Endothelial cell of umbilical vein (primary cell): Measurements from ENCODE around the gene IGFL3. TPM values are rescaled to one million over a fixed set of nuclear protein-coding genes. Genes with fewer than 3 reads are reported as not detected.

ENCODE experiments used
- BruUV-seq: library from RNA; stranded (reverse); fragments of 400-500 nt; replicated peaks from 2 replicates; lab custom pipeline; 2021; lab: Mats Ljungman, UMichigan
- CTCF ChIA-PET: fragments of 300-600, 350-600 bp; sonication (Branson Sonifier 250); formaldehyde crosslinking; loops from one replicate; lab custom pipeline; 2021; ENCODE audit warnings: antibody characterized with exemption, inconsistent platforms; lab: Charles Lee
- POLR2A ChIA-PET: fragments of 300-600, 350-600 bp; sonication (Branson Sonifier 250); formaldehyde crosslinking; loops from one replicate; lab custom pipeline; 2021; ENCODE audit warnings: antibody characterized with exemption, inconsistent platforms; lab: Charles Lee
- DNase-seq: peaks from one replicate; pipeline ENCODE4 v3.0.0-alpha.2; 2011; ENCODE audit warnings: low read depth, low spot score
- FAIRE-seq: peaks from 2 replicates; lab custom pipeline; 2011; peaks lifted over from hg19 to GRCh38; lab: Jason Lieb, UNC
- H2AFZ ChIP-seq: 2 replicates; pipeline ENCODE4 v1.6.0; 2012; ENCODE audit warnings: low read depth, low read length, control low read depth, inconsistent platforms
- H3K27ac ChIP-seq: 2 replicates; pipeline ENCODE4 v1.5.1; 2011; ENCODE audit warnings: low read depth, mild to moderate bottlenecking, control low read depth, low read length, moderate library complexity; ENCODE audit not compliant: insufficient read depth
- H3K27me3 ChIP-seq, 2 experiments: 2 replicates each; pipeline versions ENCODE4 v1.6.0 to v1.6.1; 2011; ENCODE audit warnings: low read length in 2 of 2, mixed read lengths in 1 of 2; ENCODE audit not compliant: control insufficient read depth in 2 of 2, insufficient read depth in 2 of 2
- H3K36me3 ChIP-seq, 2 experiments: 2 replicates in 1 of 2; 3 replicates in 1 of 2; pipeline ENCODE4 v1.5.1; 2011; ENCODE audit warnings: low read length in 2 of 2, mild to moderate bottlenecking in 1 of 2, moderate library complexity in 1 of 2; ENCODE audit not compliant: control insufficient read depth in 2 of 2, insufficient read depth in 2 of 2; ENCODE audit errors: extremely low read depth in 1 of 2
- H3K4me1 ChIP-seq: 3 replicates; pipeline ENCODE4 v1.5.1; 2011; ENCODE audit warnings: mild to moderate bottlenecking, low read length; ENCODE audit not compliant: control insufficient read depth, insufficient read depth; ENCODE audit errors: extremely low read depth
- H3K4me2 ChIP-seq: 2 replicates; pipeline ENCODE4 v1.6.1; 2011; ENCODE audit warnings: low read length, control low read depth, mixed read lengths; ENCODE audit not compliant: insufficient read depth
- H3K4me3 ChIP-seq, 3 experiments: fragments of 200-600 bp in 1 of 3; sonication (generic), shearing (Covaris generic) in 1 of 3; replicated peaks in 1 of 3; 2 replicates each; pipeline ENCODE4 v1.5.1; 2011 to 2016; ENCODE audit warnings: control low read depth in 3 of 3, low read length in 3 of 3, mild to moderate bottlenecking in 2 of 3, inconsistent platforms in 1 of 3, low read depth in 1 of 3, moderate library complexity in 1 of 3; ENCODE audit not compliant: insufficient read depth in 1 of 3
- H3K79me2 ChIP-seq: 2 replicates; pipeline ENCODE4 v1.6.0; 2012; ENCODE audit warnings: low read length, inconsistent platforms; ENCODE audit not compliant: control insufficient read depth, insufficient read depth
- H3K9ac ChIP-seq: replicated peaks from 2 replicates; pipeline ENCODE3; 2011; ENCODE audit warnings: low read length, control low read depth; ENCODE audit not compliant: insufficient read depth; ENCODE audit errors: extremely low read depth
- H3K9me1 ChIP-seq: replicated peaks from 3 replicates; pipeline ENCODE4 v1.6.0; 2011; ENCODE audit warnings: mild to moderate bottlenecking, low read length; ENCODE audit not compliant: control insufficient read depth, insufficient read depth; ENCODE audit errors: extremely low read depth
- H3K9me3 ChIP-seq: replicated peaks from 2 replicates; pipeline ENCODE4 v1.5.1; 2012; ENCODE audit warnings: low read length, inconsistent platforms; ENCODE audit not compliant: control insufficient read depth, insufficient read depth
- H4K20me1 ChIP-seq: replicated peaks from 2 replicates; pipeline ENCODE3; 2011; ENCODE audit warnings: mild to moderate bottlenecking, low read length; ENCODE audit not compliant: control insufficient read depth, insufficient read depth; ENCODE audit errors: extremely low read depth
- EZH2 ChIP-seq: IDR thresholded peaks from 2 replicates; pipeline ENCODE4 v1.6.1; 2012; ENCODE audit warnings: borderline replicate concordance, low read depth, mild to moderate bottlenecking, moderate library complexity, low read length, inconsistent platforms; ENCODE audit not compliant: severe bottlenecking
- FOS ChIP-seq: IDR thresholded peaks from 2 replicates; pipeline ENCODE4 v1.6.1; 2011; ENCODE audit warnings: mild to moderate bottlenecking, low read length, moderate library complexity, borderline replicate concordance; ENCODE audit not compliant: insufficient read depth
- GATA2 ChIP-seq: IDR thresholded peaks from 2 replicates; pipeline ENCODE4 v1.7.0; 2011; ENCODE audit warnings: low read depth, mild to moderate bottlenecking, moderate library complexity, mixed read lengths, low read length; ENCODE audit not compliant: insufficient read length, insufficient read depth
- JUN ChIP-seq: IDR thresholded peaks from 2 replicates; pipeline ENCODE4 v1.6.1; 2011; ENCODE audit warnings: borderline replicate concordance, low read depth; ENCODE audit not compliant: insufficient read length, insufficient read depth
- MYC ChIP-seq: IDR thresholded peaks from one replicate; pipeline ENCODE4 v1.6.1; 2011; ENCODE audit warnings: mild to moderate bottlenecking, low read depth, low read length
- POLR2A ChIP-seq: IDR thresholded peaks from 2 replicates; pipeline ENCODE4 v1.6.1; 2012; ENCODE audit warnings: low read depth, mild to moderate bottlenecking, control low read depth, low read length
- POLR2AphosphoS5 ChIP-seq: IDR thresholded peaks from 2 replicates; pipeline ENCODE4 v1.6.1; 2012; ENCODE audit warnings: low read depth, mild to moderate bottlenecking, control low read depth, low read length, moderate library complexity; ENCODE audit not compliant: insufficient read depth
- dilution Hi-C: fragments of 300-500 bp; cut with MboI; formaldehyde crosslinking; loops from one replicate; pipeline ENCODE4 v1.15.0; 2019; ENCODE audit warnings: low sequenced_read_pairs; ENCODE audit not compliant: extremely low pct_ligation_motif_present
- intact Hi-C: fragments of 100-400 bp; cut with micrococcal nuclease; formaldehyde crosslinking; loops from one replicate; pipeline ENCODE4 v1.10.0; 2022
- polyA plus RNA-seq, 4 experiments: library from polyadenylated mRNA; depleted of rRNA in 3 of 4; stranded (reverse) in 3 of 4; unstranded in 1 of 4; fragments of >200 nt; gene quantifications; 2 replicates each; pipeline versions ENCODE4 v1.2.1 to v1.2.3, GENCODE V29; 2011 to 2012; ENCODE audit warnings: missing spikeins in 1 of 4
- total RNA-seq: library from RNA; stranded (reverse); gene quantifications from 2 replicates; pipeline ENCODE4 v1.2.3, GENCODE V29; 2021
- TF ChIP-seq, protein P1 (sequence below), 2 donors: IDR thresholded peaks; 1 replicate in 1 of 2; 2 replicates in 1 of 2; pipeline ENCODE4 v1.5.1; 2011; ENCODE audit warnings: low read length in 2 of 2, mild to moderate bottlenecking in 2 of 2, moderate library complexity in 2 of 2, control low read depth in 1 of 2, inconsistent platforms in 1 of 2, low read depth in 1 of 2; ENCODE audit not compliant: insufficient read depth in 1 of 2; ENCODE audit errors: extremely low read depth in 1 of 2
- TF ChIP-seq, protein P2 (sequence below): IDR thresholded peaks from 2 replicates; pipeline ENCODE4 v1.6.1; 2011; ENCODE audit not compliant: insufficient read depth, insufficient read length

The IGFL3 gene
- total and polyA plus RNA-seq, 2 donors (not counting 3 experiments of a cell fraction or from before 2014, with no cell fraction given), result not detected

DNA sequence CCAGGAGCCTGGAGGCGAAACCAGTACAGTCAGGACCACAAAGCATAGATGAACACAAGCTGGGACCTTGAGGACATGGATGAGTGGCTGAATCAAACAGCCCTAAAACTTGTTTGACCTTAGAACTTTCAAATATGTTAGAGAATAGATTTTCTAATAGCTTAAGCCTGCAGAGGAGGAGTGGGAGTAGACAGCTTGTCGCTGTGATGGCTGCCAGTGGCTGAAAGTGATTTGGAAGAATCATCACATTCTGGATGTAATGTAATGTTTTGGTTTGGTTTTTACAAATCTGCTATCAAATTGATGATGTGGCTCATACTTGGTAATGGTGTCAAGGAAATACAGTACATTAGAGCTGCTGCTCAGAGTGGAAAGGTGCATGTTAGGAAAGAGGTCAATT lies 12.0 kb downstream of the IGFL3 start:
- DNase-seq, result no peak
- intact Hi-C loops, result no loop called here
- no peaks in the 10 kb centered on the region for H3K4me1 ChIP-seq
- TF ChIP-seq MYC (no peak), POLR2AphosphoS5 (no peak), JUN (no peak), FOS (no peak), GATA2 (no peak), POLR2A (no peak), EZH2 (no peak)
- TF ChIP-seq, protein P1, sequence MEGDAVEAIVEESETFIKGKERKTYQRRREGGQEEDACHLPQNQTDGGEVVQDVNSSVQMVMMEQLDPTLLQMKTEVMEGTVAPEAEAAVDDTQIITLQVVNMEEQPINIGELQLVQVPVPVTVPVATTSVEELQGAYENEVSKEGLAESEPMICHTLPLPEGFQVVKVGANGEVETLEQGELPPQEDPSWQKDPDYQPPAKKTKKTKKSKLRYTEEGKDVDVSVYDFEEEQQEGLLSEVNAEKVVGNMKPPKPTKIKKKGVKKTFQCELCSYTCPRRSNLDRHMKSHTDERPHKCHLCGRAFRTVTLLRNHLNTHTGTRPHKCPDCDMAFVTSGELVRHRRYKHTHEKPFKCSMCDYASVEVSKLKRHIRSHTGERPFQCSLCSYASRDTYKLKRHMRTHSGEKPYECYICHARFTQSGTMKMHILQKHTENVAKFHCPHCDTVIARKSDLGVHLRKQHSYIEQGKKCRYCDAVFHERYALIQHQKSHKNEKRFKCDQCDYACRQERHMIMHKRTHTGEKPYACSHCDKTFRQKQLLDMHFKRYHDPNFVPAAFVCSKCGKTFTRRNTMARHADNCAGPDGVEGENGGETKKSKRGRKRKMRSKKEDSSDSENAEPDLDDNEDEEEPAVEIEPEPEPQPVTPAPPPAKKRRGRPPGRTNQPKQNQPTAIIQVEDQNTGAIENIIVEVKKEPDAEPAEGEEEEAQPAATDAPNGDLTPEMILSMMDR (IDR thresholded peaks at IDR 0.05; ENCODE audit: extremely low read depth in 1 of 2, insufficient read depth in 1 of 2, low read depth in 1 of 2, low read length in 2 of 2), result no peak
- TF ChIP-seq, protein P2, sequence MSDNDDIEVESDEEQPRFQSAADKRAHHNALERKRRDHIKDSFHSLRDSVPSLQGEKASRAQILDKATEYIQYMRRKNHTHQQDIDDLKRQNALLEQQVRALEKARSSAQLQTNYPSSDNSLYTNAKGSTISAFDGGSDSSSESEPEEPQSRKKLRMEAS, result no peak
- BruUV-seq, result no TSS peak
- no peaks in the 10 kb centered on the region for H3K36me3 ChIP-seq
- H2AFZ ChIP-seq, result no peak overlapping the region
- FAIRE-seq, result no peak
- CTCF ChIA-PET, result interaction anchor here (1.5 kb wide), 1 partner anchor 30 kb away, joined by 6 read pairs; no protein-coding TSS in a partner anchor
- H3K9me3 ChIP-seq, result no peaks in the 10 kb centered on the region
- no peaks in the 10 kb centered on the region for H3K79me2 ChIP-seq
- no peaks in the 10 kb centered on the region for H3K9me1 ChIP-seq
- H3K27ac ChIP-seq, result no peak overlapping the region
- H4K20me1 ChIP-seq, result no peaks in the 10 kb centered on the region
- no peak overlapping the region for H3K9ac ChIP-seq
- POLR2A ChIA-PET, result no interaction called here
- no peak overlapping the region for H3K4me2 ChIP-seq
- H3K4me3 ChIP-seq, result no peak overlapping the region
- H3K27me3 ChIP-seq, result peaks cover 26 to 57% of the 10 kb centered on the region in 2 experiments
- dilution Hi-C loops, result no loop called here
